ENCODE results near the gene MAPKBP1.
"Not testable (repeated sequence)": the region's sequence is repeated elsewhere in the genome, so short reads cannot be mapped to it uniquely, and the experiment has no call there.

MAPKBP1 gene

GRCh38 chr15:41774062-41774881 is at the start of gene MAPKBP1:
MAPKBP1 (plus strand) TSS chr15:41774484; CDS start chr15:41775276, 792 bp downstream.
- Mint-ChIP-seq H3K4me1 (peaks cover 51% of the 10 kb centered on the region), H3K36me3 (ENCODE audit: low read depth) (peaks cover 13% of the 10 kb centered on the region), H3K27ac (peak within 1 kb of the TSS; percentile 93), H3K9me3 (no peaks in the 10 kb centered on the region), H3K4me3 (peak within 1 kb of the TSS; percentile 92), H3K27me3 (ENCODE audit: low read depth, poor library complexity) (peaks cover 5% of the 10 kb centered on the region)
- DNase-seq: peak; percentile 98
- TF ChIP-seq CTCF (IDR thresholded peaks at IDR 0.05): peak; percentile 65

- H3K4me3 Mint-ChIP-seq: no peak overlapping the region
- DNase-seq: no peak
- H3K9me3 Mint-ChIP-seq: no peaks in the 10 kb centered on the region
- H3K4me1 Mint-ChIP-seq: no peaks in the 10 kb centered on the region
- H3K27me3 Mint-ChIP-seq (ENCODE audit: low read depth, poor library complexity): no peaks in the 10 kb centered on the region
- no peak overlapping the region for H3K27ac Mint-ChIP-seq
- peaks cover 28% of the 10 kb centered on the region for H3K36me3 Mint-ChIP-seq (ENCODE audit: low read depth)
- no peak for TF ChIP-seq CTCF (IDR thresholded peaks at IDR 0.05)
These were observed 47.1 kb upstream of the MAPKBP1 start for GRCh38 chr15:41727143-41727542.

GRCh38 chr15:41728061-41728460 is 46.2 kb upstream of the MAPKBP1 start:
- not testable (repeated sequence) for H3K4me3 Mint-ChIP-seq; H3K9me3 Mint-ChIP-seq; H3K27me3 Mint-ChIP-seq (ENCODE audit: low read depth, poor library complexity); H3K4me1 Mint-ChIP-seq; H3K27ac Mint-ChIP-seq; DNase-seq
- peaks cover 29% of the 10 kb centered on the region for H3K36me3 Mint-ChIP-seq (ENCODE audit: low read depth)

GRCh38 chr15:41730543-41730942 is 43.7 kb upstream of the MAPKBP1 start:
- DNase-seq: no peak
- H3K27me3 Mint-ChIP-seq (ENCODE audit: low read depth, poor library complexity): no peaks in the 10 kb centered on the region
- H3K27ac Mint-ChIP-seq: no peak overlapping the region
- no peaks in the 10 kb centered on the region for H3K4me1 Mint-ChIP-seq
- H3K36me3 Mint-ChIP-seq (ENCODE audit: low read depth): peaks cover 48% of the 10 kb centered on the region
- H3K9me3 Mint-ChIP-seq: no peaks in the 10 kb centered on the region
- no peak for TF ChIP-seq CTCF (IDR thresholded peaks at IDR 0.05)
- no peak overlapping the region for H3K4me3 Mint-ChIP-seq

- H3K27ac Mint-ChIP-seq: no peak overlapping the region
- H3K4me1 Mint-ChIP-seq: no peaks in the 10 kb centered on the region
- H3K9me3 Mint-ChIP-seq: no peaks in the 10 kb centered on the region
- H3K27me3 Mint-ChIP-seq (ENCODE audit: low read depth, poor library complexity): no peaks in the 10 kb centered on the region
- no peak for DNase-seq
- no peak overlapping the region for H3K4me3 Mint-ChIP-seq
- TF ChIP-seq CTCF (IDR thresholded peaks at IDR 0.05): no peak
- H3K36me3 Mint-ChIP-seq (ENCODE audit: low read depth): peaks cover 60% of the 10 kb centered on the region
These were observed 41.8 kb upstream of the MAPKBP1 start for GRCh38 chr15:41732483-41732882.

- Mint-ChIP-seq H3K4me3 (no peak overlapping the region), H3K36me3 (ENCODE audit: low read depth) (peaks cover 54% of the 10 kb centered on the region), H3K9me3 (no peaks in the 10 kb centered on the region), H3K27me3 (ENCODE audit: low read depth, poor library complexity) (no peaks in the 10 kb centered on the region), H3K27ac (no peak overlapping the region), H3K4me1 (no peaks in the 10 kb centered on the region)
- no peak for DNase-seq
- no peak for TF ChIP-seq CTCF (IDR thresholded peaks at IDR 0.05)
These were observed 40.2 kb upstream of the MAPKBP1 start for GRCh38 chr15:41734079-41734478.

All from nephron progenitor cell (in vitro differentiated cells).